Placental pericyte (primary cell): ENCODE results near the gene CDH15. TPM values are rescaled to one million over a fixed set of nuclear protein-coding genes. Genes with fewer than 3 reads are reported as not detected.

Experiments used
- total RNA-seq: library from RNA; depleted of rRNA; stranded (reverse); fragments of >200 nt; gene quantifications from 2 replicates; pipeline ENCODE4 v1.2.3, GENCODE V29; 2012

The CDH15 gene
- total RNA-seq = 0.14 and 0.66 TPM in 2 replicates

GRCh38 chr16:89171216-89172170 lies at the start of gene CDH15:
TSS of gene CDH15 (plus strand) at chr16:89171748. CDS start at chr16:89171832, 84 bp downstream.

DNA sequence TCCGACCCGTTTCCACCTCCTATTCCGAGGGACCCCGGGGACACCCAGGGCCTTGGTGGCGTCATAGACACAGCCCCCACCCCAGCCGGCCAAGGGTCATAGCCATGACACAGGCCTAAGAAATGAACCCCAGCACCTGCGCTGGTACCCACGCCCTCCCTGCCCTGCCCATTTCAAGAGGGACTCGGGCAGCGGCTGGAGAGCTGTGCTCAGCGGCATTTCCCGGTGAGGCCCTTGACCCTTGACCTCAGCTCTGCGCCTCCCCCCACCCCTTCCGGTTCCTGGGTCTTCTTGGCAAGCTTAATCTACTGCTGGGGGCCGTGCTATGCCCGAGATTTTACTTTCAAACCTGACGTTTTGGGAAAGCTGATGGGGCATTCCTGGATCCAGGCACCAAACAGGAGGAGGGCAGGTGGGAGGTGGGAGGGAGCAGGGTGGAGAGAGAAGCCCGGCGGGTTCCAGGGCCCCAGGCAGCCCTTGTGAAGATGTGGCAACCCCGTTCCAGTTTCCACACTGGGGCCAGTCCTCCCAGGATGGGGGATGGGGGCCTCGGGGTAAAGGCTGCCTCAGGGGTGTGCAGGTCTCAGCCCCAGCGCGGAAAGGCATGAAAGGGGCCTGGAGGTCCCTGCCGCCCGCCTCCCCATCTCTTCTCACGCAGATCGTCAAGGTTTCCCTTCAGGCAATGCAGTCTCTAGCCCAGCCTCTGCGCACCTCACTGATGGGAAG lies 28.7 kb downstream of the CDH15 start, which contains the start of gene SLC22A31:
Gene SLC22A31, minus strand, starts transcription at position 414 of the 726 bp plus-strand sequence. Its CDS starts 36 bp downstream, at position 378.

DNA sequence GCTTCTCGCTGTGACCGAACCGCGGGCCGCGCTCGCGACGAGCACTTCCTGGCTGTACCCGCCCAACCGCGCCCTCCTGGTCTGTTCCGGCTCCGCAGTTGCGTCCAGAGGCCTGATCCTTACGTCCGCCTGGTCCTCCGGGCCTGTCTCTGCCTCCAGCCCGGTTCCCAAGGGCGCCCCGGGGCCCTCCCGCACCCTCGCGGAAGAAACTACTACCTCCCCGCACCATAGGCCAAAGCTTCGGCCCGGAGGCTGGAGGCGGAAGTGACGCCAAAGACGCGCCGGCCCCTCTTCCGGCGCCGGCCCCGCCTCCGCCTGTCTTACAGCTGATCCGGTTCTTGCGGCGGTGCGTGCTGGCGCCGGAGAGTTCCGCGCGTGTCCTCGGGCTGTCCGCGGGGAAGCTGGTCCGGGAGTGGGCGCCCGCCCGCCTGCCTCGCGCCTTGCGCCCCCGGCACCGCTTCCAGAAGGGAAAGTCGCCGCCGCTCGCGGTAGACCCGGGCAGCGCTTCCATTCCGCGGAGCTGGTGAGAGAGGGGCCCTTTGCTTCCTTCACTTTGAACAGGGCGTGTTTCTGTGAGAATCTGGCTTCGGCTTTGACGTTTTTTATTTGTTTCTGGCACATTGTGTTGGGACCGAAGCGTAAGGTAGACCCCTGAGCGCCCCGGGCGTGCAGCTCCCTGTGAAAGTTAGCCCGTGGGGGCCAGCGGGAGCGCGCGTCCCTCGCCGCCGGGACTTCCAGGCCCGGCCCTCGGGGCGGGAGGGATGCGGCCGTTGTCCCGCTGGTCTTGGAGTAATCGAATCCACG lies 46.0 kb downstream of the CDH15 start, which contains the start of gene ZNF778:
Gene ZNF778, plus strand, starts transcription at position 316 of the 804 bp plus-strand sequence. CDS start 3,425 bp downstream, outside the sequence.

Other genes with a start within 250 kb of the CDH15 start
- gene CBFA2T3, start 194.5 kb upstream of the CDH15 start, total RNA-seq = not detected in 2 replicates
- 23.0 and 25.9 TPM in 2 replicates for gene ACSF3, start 77.9 kb upstream of the CDH15 start, total RNA-seq
- gene SLC22A31, start 28.8 kb downstream of the CDH15 start, total RNA-seq = 0.57 and 2.2 TPM in 2 replicates
- 8.3 and 10.3 TPM in 2 replicates for gene ZNF778, start 46.0 kb downstream of the CDH15 start, total RNA-seq